VCaP (cell line): Measurements from ENCODE around the gene LEMD2.
A peak's percentile ranks its signal among the peaks of the same experiment; 100 is the strongest.

ENCODE experiments used
- H3K27ac ChIP-seq: fragments of 450-650 bp; 2 replicates; pipeline ENCODE4 v1.5.1; 2017
- CTCF ChIP-seq: fragments of 450-650 bp; conservative IDR thresholded peaks from 2 replicates; pipeline ENCODE4 v1.5.1; 2017; ENCODE audit warnings: mild to moderate bottlenecking, moderate library complexity

The LEMD2 gene

DNA sequence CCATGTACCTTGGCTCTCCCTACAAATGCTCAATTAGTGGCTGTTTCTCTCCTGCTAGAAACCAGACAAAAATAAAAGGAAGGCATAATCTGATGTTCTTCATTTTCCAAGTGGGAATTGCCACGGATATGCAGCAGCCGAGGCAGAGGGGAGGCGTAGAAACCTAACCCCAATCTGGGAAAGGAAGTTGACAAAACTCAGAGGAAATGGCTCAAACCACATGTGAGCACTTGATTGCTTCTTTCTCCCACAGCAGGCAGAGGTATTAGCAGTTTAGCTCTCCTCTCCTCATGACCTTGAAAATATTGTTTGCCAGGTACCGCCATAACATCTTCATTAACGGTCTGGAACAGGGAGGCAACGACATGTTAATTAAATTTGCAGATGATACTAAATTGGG is 18.7 kb upstream of the LEMD2 start:
- no peak for TF ChIP-seq CTCF

GRCh38 chr6:33806841-33807240 is 17.9 kb upstream of the LEMD2 start:
- no peak overlapping the region for H3K27ac ChIP-seq
- no peak for TF ChIP-seq CTCF

More for the DNA sequence above, 18.7 kb upstream of the LEMD2 start:
- no peak overlapping the region for H3K27ac ChIP-seq

- H3K27ac ChIP-seq: no peak within 1 kb of the TSS
- no peak for TF ChIP-seq CTCF
Measured at GRCh38 chr6:33803571-33804053, 14.7 kb upstream of the LEMD2 start, which contains the start of gene MLN. Gene MLN (minus strand): TSS chr6:33804003. CDS start chr6:33801163, 2,840 bp downstream.

GRCh38 chr6:33802186-33802958 is 13.4 kb upstream of the LEMD2 start:
- no peak overlapping the region; the same call in 1 of the 2 replicates for H3K27ac ChIP-seq
- no peak for TF ChIP-seq CTCF

- no peak for TF ChIP-seq CTCF
- peak overlapping the region; percentile 32; the same call in 1 of the 2 replicates for H3K27ac ChIP-seq
Measured at GRCh38 chr6:33801611-33802010, 12.7 kb upstream of the LEMD2 start.

GRCh38 chr6:33800248-33800969 is 11.5 kb upstream of the LEMD2 start:
- no peak for TF ChIP-seq CTCF
- H3K27ac ChIP-seq: peak overlapping the region; percentile 32; the same call in 1 of the 2 replicates

DNA sequence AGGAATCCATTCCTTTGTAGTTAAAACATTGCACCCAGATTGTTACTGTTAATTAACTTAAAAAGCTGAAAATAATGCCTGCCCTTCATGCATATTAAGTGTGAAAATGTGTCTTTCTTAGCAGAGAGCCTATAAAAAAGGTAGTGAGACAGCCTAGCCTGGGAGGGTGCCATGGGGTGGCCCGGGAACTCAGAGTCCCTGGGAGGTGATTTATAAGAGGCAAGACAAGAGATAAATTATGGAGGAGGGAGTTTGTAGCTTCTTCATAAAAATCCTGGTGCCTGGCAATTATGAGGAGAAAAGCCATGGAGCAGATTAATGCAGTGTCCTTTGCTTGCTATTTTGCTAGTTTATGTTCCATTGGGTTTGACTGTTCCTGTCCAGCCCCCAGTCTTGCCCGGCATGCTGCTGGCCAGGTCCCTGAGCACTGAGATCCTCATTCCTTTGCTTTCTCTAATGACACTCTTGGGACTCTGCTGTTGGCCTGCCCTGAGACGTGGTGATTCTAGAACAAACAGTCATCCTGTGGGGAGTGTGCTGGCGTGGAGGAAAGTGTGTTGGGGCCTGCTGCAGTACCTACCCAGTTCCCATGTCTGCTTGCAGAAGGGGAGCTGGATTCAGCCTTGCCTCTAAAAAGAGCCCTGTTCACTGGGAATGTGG is 10.7 kb upstream of the LEMD2 start:
- TF ChIP-seq CTCF: no peak
- peak overlapping the region; percentile 32; the same call in 1 of the 2 replicates for H3K27ac ChIP-seq
